Fibroblast of upper back skin (primary cell): ENCODE results near the gene CCDC27.
A peak's percentile ranks its signal among the peaks of the same experiment; 100 is the strongest.

Experiments
- DNase-seq: peaks from one replicate; pipeline ENCODE4 v3.0.0-alpha.2; 2013

The CCDC27 gene

GRCh38 chr1:3721955-3722465 is 30.2 kb upstream of the CCDC27 start:
- DNase-seq = no peak

GRCh38 chr1:3722846-3723245 is 29.4 kb upstream of the CCDC27 start:
- DNase-seq = no peak

- peak; percentile 44 for DNase-seq
Measured at GRCh38 chr1:3724416-3725030, 27.7 kb upstream of the CCDC27 start.

GRCh38 chr1:3725366-3725765 is 26.9 kb upstream of the CCDC27 start:
- DNase-seq = no peak

- no peak for DNase-seq
Measured at GRCh38 chr1:3727042-3727824, 25.0 kb upstream of the CCDC27 start.

- DNase-seq = no peak
Measured at GRCh38 chr1:3727825-3728776, 24.1 kb upstream of the CCDC27 start.

GRCh38 chr1:3729594-3730542 is 22.4 kb upstream of the CCDC27 start:
- DNase-seq = no peak

GRCh38 chr1:3730543-3731247 is 21.6 kb upstream of the CCDC27 start:
- DNase-seq = no peak

GRCh38 chr1:3731583-3732433 is 20.4 kb upstream of the CCDC27 start:
- no peak for DNase-seq

- DNase-seq = no peak
Measured at GRCh38 chr1:3732434-3733093, 19.7 kb upstream of the CCDC27 start.

GRCh38 chr1:3733094-3733882 is 19.0 kb upstream of the CCDC27 start:
- no peak for DNase-seq

GRCh38 chr1:3733883-3734589 is 18.2 kb upstream of the CCDC27 start:
- DNase-seq = no peak

GRCh38 chr1:3734602-3735001 is 17.6 kb upstream of the CCDC27 start:
- DNase-seq = no peak

GRCh38 chr1:3735027-3735681 is 17.1 kb upstream of the CCDC27 start:
- no peak for DNase-seq

- no peak for DNase-seq
Measured at GRCh38 chr1:3735688-3736087, 16.6 kb upstream of the CCDC27 start.

- no peak for DNase-seq
Measured at GRCh38 chr1:3736131-3736561, 16.1 kb upstream of the CCDC27 start.

GRCh38 chr1:3736708-3737107 is 15.5 kb upstream of the CCDC27 start:
- no peak for DNase-seq

- no peak for DNase-seq
Measured at GRCh38 chr1:3738943-3739342, 13.3 kb upstream of the CCDC27 start.
